ENCODE results near the gene CYP8B1. TPM values are rescaled to one million over a fixed set of nuclear protein-coding genes. Genes with fewer than 3 reads are reported as not detected.
A peak's percentile ranks its signal among the peaks of the same experiment; 100 is the strongest.

CYP8B1 gene
- total RNA-seq (under 1 TPM in 1 of 4 donors, not detected in 3; 0.14 TPM), polyA plus RNA-seq (0.02 TPM)
- long read RNA-seq, donor 1, partial matches to known transcripts: 0 of 1 reads
- long read RNA-seq, donor 1, other reads (novel, unspliced or antisense): 1 of 1 reads
- long read RNA-seq, donor 2: 0 reads
- long read RNA-seq, donor 3, partial matches to known transcripts: 0 of 2 reads
- long read RNA-seq, donor 3, other reads (novel, unspliced or antisense): 2 of 2 reads
- long read RNA-seq, donor 4: 0 reads

DNA sequence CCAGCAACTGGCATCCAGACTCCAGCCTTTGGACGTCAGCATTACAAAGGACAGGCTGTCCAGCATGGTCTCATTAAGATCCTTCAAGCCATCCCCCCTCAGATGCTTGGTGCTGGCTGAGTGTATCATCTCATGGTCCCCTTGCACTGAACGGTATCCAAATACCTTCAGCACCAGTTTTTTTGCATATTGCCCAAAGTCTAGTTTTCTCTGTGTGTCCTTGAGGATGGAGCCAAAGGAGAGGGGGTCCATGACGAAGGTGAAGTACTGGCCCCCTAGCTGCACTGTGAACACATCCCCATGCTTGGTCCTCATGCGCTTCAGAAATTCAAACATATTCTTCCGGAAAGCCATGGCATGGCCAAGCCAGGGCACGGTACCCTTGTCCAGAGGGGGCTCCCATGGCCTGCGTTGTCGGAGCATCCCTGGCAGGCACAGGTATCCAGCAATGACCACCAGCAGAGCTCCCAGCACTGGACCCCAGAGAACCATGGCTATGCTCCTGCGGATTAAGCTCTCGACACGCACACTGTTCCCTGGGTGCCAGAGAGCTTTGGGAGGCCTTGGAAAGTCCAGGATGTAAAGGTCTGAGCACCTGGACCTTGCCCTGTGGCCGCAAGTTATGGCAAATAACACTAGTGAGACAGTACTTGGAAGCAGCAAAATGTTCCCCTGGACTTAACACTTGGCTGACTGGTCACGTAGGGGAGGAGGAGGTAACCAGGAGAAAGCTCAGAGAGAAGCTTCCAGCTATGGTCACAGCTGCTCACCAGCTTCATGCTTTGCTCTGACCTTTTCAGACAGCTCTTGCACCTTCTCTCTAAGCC, at the start of gene CYP8B1:
Gene CYP8B1 (minus strand): TSS at position 555 of the 827 bp plus-strand sequence. CDS start 63 bp downstream, at position 492.
- intact Hi-C loops (cut with DNase I): loop anchor here in 1 of 4 donors (5.0 kb wide), 1 partner anchor 33 kb away; no protein-coding TSS in a partner anchor
- 91% methylated on average over 13 of the region's 13 CpGs for WGBS

GRCh38 chr3:42923606-42924005, 47.9 kb upstream of the CYP8B1 start:
- H3K4me1 ChIP-seq (ENCODE audit: control insufficient read depth, insufficient read depth, low read length): no peaks in the 10 kb centered on the region
- no peaks in the 10 kb centered on the region for H3K27me3 ChIP-seq (ENCODE audit: control insufficient read depth, insufficient read depth)
- intact Hi-C loops (cut with DNase I): no loop called here
- H3K9me3 ChIP-seq (ENCODE audit: control insufficient read depth, low read length): no peaks in the 10 kb centered on the region
- ATAC-seq: no peak
- DNase-seq: no peak
- H3K4me3 ChIP-seq (ENCODE audit: low read length): no peak overlapping the region
- no peak overlapping the region for H3K27ac ChIP-seq (ENCODE audit: low read length)
- 97% methylated on average over 4 of the region's 4 CpGs for WGBS

More for the DNA sequence above, at the start of gene CYP8B1:
- no peak for DNase-seq
- Histone ChIP-seq H3K4me1 (ENCODE audit: control insufficient read depth, insufficient read depth, low read length) (peaks cover 13% of the 10 kb centered on the region), H3K27me3 (ENCODE audit: control insufficient read depth, insufficient read depth) (no peaks in the 10 kb centered on the region), H3K27ac (ENCODE audit: low read length) (no peak within 1 kb of the TSS), H3K9me3 (ENCODE audit: control insufficient read depth, low read length) (no peaks in the 10 kb centered on the region), H3K4me3 (ENCODE audit: low read length) (no peak within 1 kb of the TSS)
- ATAC-seq: no peak

- Histone ChIP-seq H3K4me3 (ENCODE audit: low read length) (no peak overlapping the region), H3K27ac (ENCODE audit: low read length) (no peak overlapping the region), H3K4me1 (ENCODE audit: control insufficient read depth, insufficient read depth, low read length) (no peaks in the 10 kb centered on the region), H3K9me3 (ENCODE audit: control insufficient read depth, low read length) (peaks cover 11% of the 10 kb centered on the region), H3K27me3 (ENCODE audit: control insufficient read depth, insufficient read depth) (no peaks in the 10 kb centered on the region)
- DNase-seq (no peak), ATAC-seq (no peak)
- 97% methylated on average over 8 of the region's 8 CpGs for WGBS
- intact Hi-C loops (cut with DNase I): no loop called here
These were observed 39.3 kb upstream of the CYP8B1 start for GRCh38 chr3:42914771-42915515.

GRCh38 chr3:42911551-42911950, 35.9 kb upstream of the CYP8B1 start:
- Histone ChIP-seq H3K4me3 (ENCODE audit: low read length) (no peak overlapping the region), H3K4me1 (ENCODE audit: control insufficient read depth, insufficient read depth, low read length) (no peaks in the 10 kb centered on the region), H3K9me3 (ENCODE audit: control insufficient read depth, low read length) (peaks cover 9% of the 10 kb centered on the region), H3K27me3 (ENCODE audit: control insufficient read depth, insufficient read depth) (no peaks in the 10 kb centered on the region), H3K27ac (ENCODE audit: low read length) (no peak overlapping the region)
- DNase-seq (no peak), ATAC-seq (no peak)
- WGBS: 96% methylated on average over 2 of the region's 2 CpGs
- intact Hi-C loops (cut with DNase I): no loop called here

- H3K4me3 ChIP-seq (ENCODE audit: low read length): no peak overlapping the region
- no peaks in the 10 kb centered on the region for H3K27me3 ChIP-seq (ENCODE audit: control insufficient read depth, insufficient read depth)
- DNase-seq: no peak
- intact Hi-C loops (cut with DNase I): no loop called here
- H3K9me3 ChIP-seq (ENCODE audit: control insufficient read depth, low read length): no peaks in the 10 kb centered on the region
- 88% methylated on average over 7 of the region's 7 CpGs for WGBS
- no peaks in the 10 kb centered on the region for H3K4me1 ChIP-seq (ENCODE audit: control insufficient read depth, insufficient read depth, low read length)
- no peak for ATAC-seq
- H3K27ac ChIP-seq (ENCODE audit: low read length): no peak overlapping the region
These were observed 33.0 kb upstream of the CYP8B1 start for GRCh38 chr3:42908675-42909074.

DNA sequence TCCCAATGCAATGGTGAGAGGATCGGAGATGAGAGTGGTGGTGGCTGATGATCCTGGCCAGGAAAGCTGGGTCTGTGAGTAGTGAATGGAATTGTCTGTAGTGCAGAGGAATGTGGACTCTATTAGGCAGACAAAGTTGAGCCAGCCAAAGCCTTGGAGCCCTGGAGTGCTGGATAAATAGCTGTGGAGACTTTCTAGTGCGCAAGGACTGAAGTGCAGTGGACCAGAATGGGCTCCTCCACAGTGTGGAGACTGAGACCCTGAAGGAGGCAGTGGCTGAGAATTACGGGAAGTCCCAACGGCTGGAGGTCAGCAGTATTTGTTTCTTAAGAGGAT, 31.1 kb upstream of the CYP8B1 start:
- WGBS: 61% methylated on average over 4 of the region's 4 CpGs
- DNase-seq (no peak), ATAC-seq (peak in 1 of 2 donors; percentile 20)
- H3K9me3 ChIP-seq (ENCODE audit: control insufficient read depth, low read length): no peaks in the 10 kb centered on the region
- no peaks in the 10 kb centered on the region for H3K4me1 ChIP-seq (ENCODE audit: control insufficient read depth, insufficient read depth, low read length)
- H3K27me3 ChIP-seq (ENCODE audit: control insufficient read depth, insufficient read depth): no peaks in the 10 kb centered on the region
- peak overlapping the region; percentile 80 for H3K4me3 ChIP-seq (ENCODE audit: low read length)
- H3K27ac ChIP-seq (ENCODE audit: low read length): no peak overlapping the region
- intact Hi-C loops (cut with DNase I): no loop called here

GRCh38 chr3:42906070-42906847, 30.6 kb upstream of the CYP8B1 start, which contains the start of gene ZNF662:
ZNF662 (plus strand) TSS chr3:42906142; CDS start chr3:42908115, 1,973 bp downstream.
- intact Hi-C loops (cut with DNase I): no loop called here
- ATAC-seq (peak; percentile 94), DNase-seq (peak; percentile 69 to 85 (median 85))
- WGBS: 2% methylated on average over 59 of the region's 59 CpGs
- no peaks in the 10 kb centered on the region for H3K9me3 ChIP-seq (ENCODE audit: control insufficient read depth, low read length)
- peak within 1 kb of the TSS; percentile 80 for H3K4me3 ChIP-seq (ENCODE audit: low read length)
- no peak within 1 kb of the TSS for H3K27ac ChIP-seq (ENCODE audit: low read length)
- H3K4me1 ChIP-seq (ENCODE audit: control insufficient read depth, insufficient read depth, low read length): no peaks in the 10 kb centered on the region
- no peaks in the 10 kb centered on the region for H3K27me3 ChIP-seq (ENCODE audit: control insufficient read depth, insufficient read depth)

- intact Hi-C loops (cut with DNase I): no loop called here
- peak overlapping the region; percentile 80 for H3K4me3 ChIP-seq (ENCODE audit: low read length)
- no peak overlapping the region for H3K27ac ChIP-seq (ENCODE audit: low read length)
- no peaks in the 10 kb centered on the region for H3K9me3 ChIP-seq (ENCODE audit: control insufficient read depth, low read length)
- ATAC-seq (no peak), DNase-seq (no peak)
- no peaks in the 10 kb centered on the region for H3K27me3 ChIP-seq (ENCODE audit: control insufficient read depth, insufficient read depth)
- WGBS: 11% methylated on average over 12 of the region's 12 CpGs
- H3K4me1 ChIP-seq (ENCODE audit: control insufficient read depth, insufficient read depth, low read length): no peaks in the 10 kb centered on the region
These were observed 30.0 kb upstream of the CYP8B1 start for GRCh38 chr3:42905740-42906069.

DNA sequence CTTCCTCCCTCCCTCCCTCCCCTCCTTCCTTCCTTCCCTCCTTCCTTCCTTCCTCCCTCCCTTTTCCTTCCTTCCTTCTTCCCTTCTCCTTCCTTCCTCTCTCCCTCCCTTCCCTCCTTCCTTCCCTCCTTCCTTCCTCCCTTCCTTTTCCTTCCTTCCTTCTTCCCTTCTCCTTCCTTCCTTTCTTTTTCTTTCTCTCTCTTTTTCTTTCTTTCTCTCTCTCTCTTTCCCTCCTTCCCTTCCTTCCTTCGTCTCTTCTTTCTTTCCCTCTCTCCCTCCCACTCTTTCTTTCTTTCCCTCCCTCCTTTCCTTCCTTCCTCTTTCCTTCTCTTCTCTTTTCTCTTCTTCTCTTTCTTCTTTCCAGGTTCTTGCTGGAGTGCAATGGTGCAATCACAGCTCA, 28.4 kb upstream of the CYP8B1 start:
- Histone ChIP-seq H3K4me1 (ENCODE audit: control insufficient read depth, insufficient read depth, low read length) (no peaks in the 10 kb centered on the region), H3K27me3 (ENCODE audit: control insufficient read depth, insufficient read depth) (no peaks in the 10 kb centered on the region), H3K9me3 (ENCODE audit: control insufficient read depth, low read length) (no peaks in the 10 kb centered on the region), H3K27ac (ENCODE audit: low read length) (no peak overlapping the region), H3K4me3 (ENCODE audit: low read length) (no peak overlapping the region)
- DNase-seq (no peak), ATAC-seq (no peak)
- intact Hi-C loops (cut with DNase I): no loop called here
- WGBS: 91% methylated on average over 1 of the region's 1 CpG

GRCh38 chr3:42902257-42902656, 26.6 kb upstream of the CYP8B1 start:
- H3K27me3 ChIP-seq (ENCODE audit: control insufficient read depth, insufficient read depth): no peaks in the 10 kb centered on the region
- H3K9me3 ChIP-seq (ENCODE audit: control insufficient read depth, low read length): no peaks in the 10 kb centered on the region
- ATAC-seq (no peak), DNase-seq (no peak)
- no peaks in the 10 kb centered on the region for H3K4me1 ChIP-seq (ENCODE audit: control insufficient read depth, insufficient read depth, low read length)
- intact Hi-C loops (cut with DNase I): no loop called here
- WGBS: 77% methylated on average over 2 of the region's 2 CpGs
- no peak overlapping the region for H3K27ac ChIP-seq (ENCODE audit: low read length)
- no peak overlapping the region for H3K4me3 ChIP-seq (ENCODE audit: low read length)
